Fibroblast of the conjunctiva (primary cell): Measurements from ENCODE around the gene PHF23.

Experiments
- DNase-seq: peaks from one replicate; pipeline ENCODE4 v3.0.0-alpha.2; 2010; ENCODE audit warnings: low read depth

Gene PHF23

GRCh38 chr17:7219812-7220592 is 19.3 kb downstream of the PHF23 start, which contains the start of the genes ACADVL and DLG4:
TSS of gene ACADVL (plus strand) at chr17:7219938. CDS start at chr17:7219985, 47 bp downstream.
TSS of gene DLG4 (minus strand) at chr17:7219836.
- peak; percentile 85 for DNase-seq

DNA sequence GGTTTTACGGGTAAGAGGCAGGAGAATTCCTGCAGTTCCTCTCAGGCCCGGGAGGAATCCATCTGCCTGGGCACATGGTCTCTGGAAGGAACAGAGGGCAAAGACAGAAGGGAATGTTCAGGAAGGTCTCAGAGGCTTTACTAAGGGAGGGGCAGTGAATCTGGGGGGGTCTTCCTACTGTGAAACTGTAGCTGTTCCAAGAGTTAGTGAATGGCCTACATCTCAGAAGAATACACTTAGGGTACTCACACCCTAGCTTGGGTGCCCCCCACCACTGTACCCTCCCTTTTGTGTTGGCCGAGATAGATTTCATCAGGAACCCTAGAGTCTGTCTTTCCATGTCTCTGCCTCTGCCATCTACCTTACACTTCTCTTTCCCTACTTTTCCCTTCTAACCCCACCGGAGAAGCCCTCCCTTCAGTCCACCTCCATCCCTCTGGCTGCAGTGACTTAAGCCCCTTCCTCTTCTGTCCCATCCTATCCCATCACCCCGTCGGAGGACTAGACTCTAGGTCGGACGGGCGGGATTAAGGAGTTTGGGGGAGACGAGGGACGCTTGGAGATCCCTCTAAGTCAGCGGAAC is 19.9 kb downstream of the PHF23 start:
- no peak for DNase-seq

DNA sequence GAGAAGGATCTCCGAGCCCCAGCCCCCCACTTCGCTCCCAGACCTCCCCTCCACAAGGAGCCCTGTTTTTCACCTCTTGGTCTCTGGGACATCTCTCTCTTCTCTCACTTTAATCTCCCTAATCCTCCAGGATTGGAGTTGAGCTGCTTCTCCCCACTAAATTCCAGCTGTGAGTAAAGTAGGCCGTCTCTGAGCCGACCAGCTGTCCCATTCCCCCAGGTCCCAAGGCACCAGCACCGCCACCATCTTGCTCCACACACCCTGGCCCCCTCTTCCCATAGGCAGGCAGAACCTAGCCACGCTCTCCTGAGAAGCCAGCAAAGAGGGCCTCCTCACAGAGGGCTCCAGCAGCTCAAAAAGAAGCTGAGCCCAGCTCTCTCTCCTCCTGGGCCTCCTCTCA is 20.5 kb downstream of the PHF23 start:
- no peak for DNase-seq

DNA sequence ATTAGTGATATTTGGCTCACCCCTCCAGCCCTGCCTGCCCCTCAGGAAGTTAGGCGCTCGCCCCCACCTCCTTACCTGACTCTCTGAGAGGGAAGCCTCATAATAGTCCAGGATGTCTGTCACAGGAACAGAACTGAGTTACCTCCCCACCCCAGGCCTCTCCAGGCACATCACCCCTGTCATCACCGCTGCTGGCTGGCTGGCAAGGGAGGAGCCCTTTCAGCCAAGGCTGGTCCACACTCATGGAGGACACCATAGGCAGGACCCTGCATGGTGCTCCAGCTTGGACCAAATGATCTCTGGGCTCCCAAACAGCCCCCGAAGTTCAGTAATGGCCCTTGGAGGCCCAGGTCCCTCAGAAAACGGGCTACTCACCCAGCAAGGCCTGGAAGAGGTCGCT is 21.1 kb downstream of the PHF23 start:
- no peak for DNase-seq

DNA sequence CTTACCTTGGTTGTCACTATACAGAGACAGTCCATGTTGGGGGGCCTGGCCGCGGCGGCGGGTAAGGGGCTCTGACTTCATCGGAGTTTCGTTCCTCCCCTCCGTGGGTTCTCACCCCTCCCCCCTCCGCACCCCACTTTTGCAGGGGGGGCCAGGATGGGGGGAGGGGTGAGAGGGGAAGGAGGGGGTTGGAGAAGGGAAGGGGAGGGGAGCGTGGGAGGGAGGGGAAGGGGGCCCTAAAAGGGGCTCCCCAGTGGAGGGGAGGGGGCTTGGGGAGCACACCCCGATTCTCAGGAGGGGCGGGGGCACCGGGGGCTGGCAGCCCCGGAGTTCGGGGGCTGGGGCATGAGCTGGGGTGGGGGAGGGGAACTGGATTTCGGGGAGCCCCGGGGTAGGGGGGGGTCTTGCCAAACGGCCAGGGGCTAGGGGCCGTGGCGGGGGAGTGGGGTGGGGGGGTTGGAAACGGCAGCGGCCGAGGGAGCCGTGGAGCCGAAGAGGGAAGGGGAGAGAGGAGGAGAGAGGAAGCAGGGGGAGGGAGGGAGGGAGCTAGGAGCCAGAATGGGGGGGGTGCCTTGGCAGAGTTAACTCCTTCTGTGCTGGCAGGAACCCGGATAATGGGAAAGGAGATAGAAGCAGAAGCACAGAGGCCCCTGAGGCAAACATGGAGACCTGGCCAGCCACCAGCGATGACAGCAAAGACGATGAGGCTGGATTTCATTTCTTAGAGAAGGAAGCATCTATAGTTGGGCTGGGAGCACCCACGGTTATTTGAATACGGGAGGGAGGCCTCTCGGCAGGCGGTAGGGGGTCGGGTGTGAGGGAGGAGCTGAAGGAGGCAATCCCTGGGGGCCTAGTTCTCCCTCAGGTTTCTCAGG is 21.9 kb downstream of the PHF23 start:
- peak; percentile 72 for DNase-seq

DNA sequence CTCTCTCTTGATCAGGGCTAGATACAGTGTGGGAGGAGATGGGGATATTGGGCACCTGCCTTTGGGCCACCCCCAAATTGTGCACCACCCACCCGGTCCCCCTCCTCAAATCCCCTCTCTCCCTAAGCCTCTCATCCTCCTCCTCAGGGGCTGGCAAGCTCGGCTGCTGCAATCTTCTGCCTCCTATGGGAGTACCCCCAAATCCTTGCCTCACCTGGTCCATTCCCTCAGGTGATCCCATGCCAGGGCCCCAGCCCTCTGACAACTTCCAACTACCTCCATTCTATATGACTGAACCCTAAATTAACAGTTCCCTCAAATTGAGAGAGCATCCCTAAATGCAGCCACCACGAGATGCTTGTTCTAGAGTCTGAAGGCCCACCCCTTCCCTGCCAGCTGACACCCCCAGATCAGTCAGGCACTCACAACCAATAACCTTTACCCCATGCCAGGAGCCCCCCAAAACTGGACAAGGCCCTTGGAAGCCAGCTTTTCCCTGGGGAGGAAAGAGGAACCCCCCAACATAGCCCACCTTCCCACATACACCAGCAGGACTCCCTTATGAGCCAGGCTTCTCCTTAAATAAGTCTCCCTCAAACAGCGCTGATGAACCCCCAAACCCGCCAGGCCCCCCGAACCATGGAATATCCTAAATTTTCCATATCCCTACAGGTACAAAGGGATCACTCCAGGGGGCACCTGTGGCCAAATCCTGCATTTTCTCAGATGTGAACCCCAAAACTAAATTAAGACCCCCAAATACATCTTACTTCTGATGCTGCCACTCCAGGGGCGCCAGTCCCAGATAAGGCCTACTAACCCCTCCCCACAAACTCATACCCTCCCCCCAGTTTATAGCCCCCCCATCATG is 22.8 kb downstream of the PHF23 start:
- DNase-seq = no peak

DNA sequence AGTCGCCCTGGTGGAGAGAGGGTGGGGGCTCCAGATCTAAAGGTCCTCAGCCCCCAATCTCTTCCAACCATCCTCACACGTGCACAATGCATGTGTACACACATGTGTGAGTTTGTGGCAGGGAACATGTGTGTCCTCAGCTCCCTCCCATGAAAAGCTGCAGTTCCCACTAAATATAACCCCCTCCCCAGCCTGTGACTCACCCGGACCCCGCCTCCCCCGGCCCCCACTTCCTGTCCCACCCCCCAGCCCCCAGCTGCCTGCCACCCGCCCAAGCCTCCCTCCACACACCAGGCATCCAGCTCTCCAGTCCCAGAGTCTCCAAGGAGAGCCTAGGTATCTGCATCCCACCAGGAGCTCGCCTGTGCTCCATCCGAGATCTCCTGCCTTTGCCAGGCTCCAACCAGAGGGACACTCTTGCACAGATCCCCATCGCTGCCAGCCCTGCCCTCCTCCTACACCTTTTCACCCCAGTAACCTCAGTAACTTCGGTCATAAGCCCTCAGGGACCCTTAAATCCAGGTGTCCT is 23.5 kb downstream of the PHF23 start:
- DNase-seq = no peak

DNA sequence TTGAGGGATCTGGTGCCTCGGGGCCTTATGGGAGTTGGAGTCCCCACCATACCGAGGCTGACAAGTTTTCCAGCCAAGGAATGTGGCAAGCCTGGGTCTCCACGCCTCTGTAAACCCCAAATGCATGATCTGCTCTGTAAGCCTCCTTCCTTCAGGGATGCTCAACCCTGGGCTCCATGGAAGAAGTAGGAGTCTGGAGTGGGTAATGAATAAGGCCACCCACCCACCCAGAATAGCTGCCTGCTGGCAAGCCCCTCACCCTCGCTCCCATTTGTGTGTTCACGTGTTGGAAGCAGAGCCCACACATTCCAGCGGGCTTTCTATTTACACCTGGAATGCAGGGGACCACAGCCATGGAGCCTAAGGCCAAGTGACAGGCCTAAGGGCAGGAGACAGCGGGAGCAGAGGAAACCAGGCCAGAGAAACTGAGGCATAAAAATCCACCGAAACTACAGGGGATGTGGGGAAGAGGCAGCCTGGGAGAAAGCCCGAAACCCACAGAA is 24.1 kb downstream of the PHF23 start:
- DNase-seq = no peak

GRCh38 chr17:7214300-7215135 is 24.7 kb downstream of the PHF23 start:
- DNase-seq = peak; percentile 96

GRCh38 chr17:7213895-7214299 is 25.4 kb downstream of the PHF23 start:
- peak; percentile 86 for DNase-seq

DNA sequence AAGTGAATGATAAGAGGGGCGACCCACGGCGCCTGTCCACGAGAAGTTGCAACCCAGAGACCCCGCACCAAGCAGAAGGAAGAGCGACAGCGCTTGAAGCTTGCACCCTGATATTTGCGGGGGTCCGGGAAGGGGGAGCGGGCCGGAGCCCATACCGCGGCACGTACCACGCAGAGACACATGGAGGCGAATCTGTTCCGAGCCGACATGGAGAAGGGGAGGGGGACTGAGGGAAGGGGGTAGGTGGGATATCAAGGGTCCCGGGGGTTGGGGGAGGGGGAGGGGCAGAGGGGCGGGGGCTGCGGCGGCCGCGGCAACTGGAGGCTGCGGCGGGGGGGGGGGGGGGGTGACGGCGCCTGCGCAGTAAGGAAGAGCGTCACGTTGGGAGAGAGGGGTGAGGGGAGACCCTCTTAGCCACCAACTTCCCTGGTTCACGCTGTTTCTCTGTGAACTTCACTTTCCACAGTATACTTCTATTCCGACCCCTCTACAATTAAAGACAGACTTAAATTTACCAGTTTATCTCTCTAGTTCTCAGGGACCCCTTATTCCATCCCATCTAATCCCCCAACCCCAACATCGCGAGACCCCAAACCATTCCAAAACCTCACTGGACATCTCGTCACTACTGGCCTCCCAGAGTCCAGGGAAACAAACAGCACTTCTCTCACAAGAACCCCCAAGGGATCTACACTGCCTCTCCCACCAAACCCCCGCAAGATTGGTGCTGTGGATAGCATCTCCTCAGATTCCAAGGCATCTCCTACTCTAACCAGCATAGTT is 27.6 kb downstream of the PHF23 start:
- DNase-seq = no peak

DNA sequence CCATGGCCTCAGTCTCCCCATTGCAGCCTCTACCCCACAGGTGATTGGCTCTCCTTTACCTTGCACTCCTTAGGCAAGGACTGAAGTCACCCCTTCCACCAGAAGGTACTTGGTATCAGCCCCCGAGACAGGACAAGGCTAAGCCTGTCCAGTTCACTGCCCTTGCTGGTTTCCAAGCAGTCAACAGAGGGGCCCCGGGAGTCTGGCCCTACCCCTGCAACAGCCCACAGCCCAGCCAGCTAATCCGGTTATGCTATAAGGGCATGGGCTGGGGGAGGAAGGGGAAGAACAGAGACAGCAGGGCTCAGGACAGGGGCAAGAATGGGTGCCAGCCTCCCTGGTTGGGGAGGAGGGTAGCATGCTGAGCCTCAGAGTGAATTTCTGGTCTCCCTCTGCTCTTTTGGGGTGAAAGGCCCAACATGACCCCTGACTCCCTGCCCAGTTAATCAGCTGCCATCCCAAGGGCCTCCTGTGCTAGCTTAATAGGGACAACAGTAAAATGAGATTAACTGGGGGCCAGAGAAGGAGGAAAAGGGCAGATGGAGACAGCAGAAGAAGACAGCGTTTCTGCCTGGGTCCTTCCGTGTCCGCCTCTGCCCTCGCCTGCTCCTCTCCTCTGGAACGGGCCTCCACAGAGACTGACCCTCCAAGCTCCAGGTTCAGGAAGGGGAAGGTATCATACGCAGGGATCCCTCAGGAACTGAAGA is 30.4 kb downstream of the PHF23 start:
- DNase-seq = no peak

DNA sequence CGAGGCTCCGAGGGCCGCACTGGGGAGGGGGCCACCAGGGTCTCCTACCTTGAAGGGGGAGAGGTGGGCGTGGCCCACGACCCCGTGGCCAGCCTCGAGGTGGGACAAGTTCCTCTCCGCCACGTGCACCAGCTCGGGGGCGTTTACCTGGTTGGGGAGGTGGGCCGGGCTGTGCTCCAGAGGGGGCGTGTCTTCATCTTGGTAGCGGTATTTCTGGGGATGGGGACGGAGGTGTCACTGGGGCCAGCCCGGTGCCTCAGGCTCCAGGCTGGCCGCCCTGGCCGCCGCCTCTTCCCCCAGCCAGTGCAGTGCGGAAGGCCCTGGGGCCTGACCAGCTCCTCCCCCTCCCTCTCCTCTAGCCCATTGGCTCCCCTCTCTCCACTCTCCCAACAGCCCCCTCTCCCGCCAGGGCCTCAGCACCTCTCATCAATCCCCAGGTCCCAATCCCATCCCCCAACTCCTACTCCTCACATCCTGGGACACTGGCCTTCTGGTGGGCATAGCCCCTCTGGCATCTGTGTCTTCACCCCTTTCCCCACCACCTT is 31.2 kb downstream of the PHF23 start:
- no peak for DNase-seq

- DNase-seq = no peak
Measured at GRCh38 chr17:7207120-7208001, 31.9 kb downstream of the PHF23 start.

DNA sequence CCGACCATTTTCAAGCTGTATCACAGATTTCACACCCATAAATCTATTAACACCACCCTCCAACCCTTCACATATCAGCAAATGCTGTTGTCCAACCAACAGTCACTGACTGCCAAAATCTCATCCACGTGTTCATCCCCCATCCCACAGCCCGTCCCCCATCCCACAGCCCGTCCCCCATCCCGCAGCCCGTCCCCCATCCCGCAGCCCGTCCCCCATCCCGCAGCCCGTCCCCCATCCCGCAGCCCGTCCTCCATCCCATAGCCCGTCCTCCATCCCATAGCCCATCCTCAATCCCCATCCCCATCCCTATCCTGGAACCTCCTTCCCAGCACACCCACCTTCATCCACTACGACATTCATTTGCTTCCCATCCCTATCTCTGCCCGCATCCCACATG is 33.7 kb downstream of the PHF23 start:
- no peak for DNase-seq

DNA sequence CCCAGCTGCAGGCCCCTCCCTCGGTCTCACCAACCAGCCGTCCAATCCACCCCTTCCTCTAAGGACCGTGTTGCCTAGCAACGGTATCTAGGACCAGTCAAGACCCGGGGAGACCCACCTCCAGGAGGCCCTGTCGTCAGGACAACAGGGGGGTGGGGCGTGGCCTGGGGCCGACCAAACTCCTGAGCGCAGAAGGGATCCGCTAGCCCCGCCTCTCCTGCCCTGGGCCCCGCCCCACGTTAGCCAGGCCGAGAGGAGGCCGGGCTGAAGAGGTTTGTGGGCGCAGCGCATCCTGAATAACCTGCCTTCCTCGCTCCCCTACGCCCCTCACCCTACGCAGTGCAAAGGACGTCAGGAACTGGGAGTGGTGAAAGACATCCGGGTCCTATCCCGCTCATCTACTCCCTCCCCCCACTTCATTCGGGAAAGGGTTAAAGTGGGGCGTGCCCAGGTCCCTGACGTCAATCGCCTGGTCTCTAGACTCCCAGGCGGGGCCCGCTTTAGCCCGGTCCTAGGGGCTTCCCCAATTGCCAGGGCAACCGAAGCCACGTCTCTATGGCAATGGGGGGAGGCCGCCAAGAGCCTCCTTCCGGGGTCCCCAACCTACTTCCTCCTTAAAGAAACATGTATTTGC is 34.3 kb downstream of the PHF23 start:
- DNase-seq = peak; percentile 74

- DNase-seq = no peak
Measured at GRCh38 chr17:7204336-7204735, 34.9 kb downstream of the PHF23 start.
